ENCODE data around the gene TUBGCP2. TPM values are rescaled to one million over a fixed set of nuclear protein-coding genes. Genes with fewer than 3 reads are reported as not detected.

TUBGCP2 gene
- total and polyA plus RNA-seq, 2 donors from 2014 or later = 61.4 to 93.3 TPM

GRCh38 chr10:133246236-133246626, 62.4 kb downstream of the TUBGCP2 start:
- no peaks in the 10 kb centered on the region for H3K9me3 ChIP-seq (ENCODE audit: control insufficient read depth in 2 of 3, insufficient read depth in 1 of 3, low read length in 3 of 3)
- TF ChIP-seq, protein P1, sequence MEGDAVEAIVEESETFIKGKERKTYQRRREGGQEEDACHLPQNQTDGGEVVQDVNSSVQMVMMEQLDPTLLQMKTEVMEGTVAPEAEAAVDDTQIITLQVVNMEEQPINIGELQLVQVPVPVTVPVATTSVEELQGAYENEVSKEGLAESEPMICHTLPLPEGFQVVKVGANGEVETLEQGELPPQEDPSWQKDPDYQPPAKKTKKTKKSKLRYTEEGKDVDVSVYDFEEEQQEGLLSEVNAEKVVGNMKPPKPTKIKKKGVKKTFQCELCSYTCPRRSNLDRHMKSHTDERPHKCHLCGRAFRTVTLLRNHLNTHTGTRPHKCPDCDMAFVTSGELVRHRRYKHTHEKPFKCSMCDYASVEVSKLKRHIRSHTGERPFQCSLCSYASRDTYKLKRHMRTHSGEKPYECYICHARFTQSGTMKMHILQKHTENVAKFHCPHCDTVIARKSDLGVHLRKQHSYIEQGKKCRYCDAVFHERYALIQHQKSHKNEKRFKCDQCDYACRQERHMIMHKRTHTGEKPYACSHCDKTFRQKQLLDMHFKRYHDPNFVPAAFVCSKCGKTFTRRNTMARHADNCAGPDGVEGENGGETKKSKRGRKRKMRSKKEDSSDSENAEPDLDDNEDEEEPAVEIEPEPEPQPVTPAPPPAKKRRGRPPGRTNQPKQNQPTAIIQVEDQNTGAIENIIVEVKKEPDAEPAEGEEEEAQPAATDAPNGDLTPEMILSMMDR (IDR thresholded peaks at IDR 0.05; ENCODE audit: borderline replicate concordance, extremely low read depth, insufficient read depth) = no peak
- no peak overlapping the region for H3K4me3 ChIP-seq (ENCODE audit: low read length in 3 of 3)
- DNase-seq (no peak), FAIRE-seq (no peak)
- peaks cover 0 to 1% (median 0%) of the 10 kb centered on the region in 3 donors for H3K4me1 ChIP-seq (ENCODE audit: control insufficient read depth in 2 of 3, insufficient read depth in 2 of 3, low read depth in 1 of 3, low read length in 3 of 3)
- H3K36me3 ChIP-seq (ENCODE audit: control insufficient read depth in 2 of 3, insufficient read depth in 3 of 3, low read length in 3 of 3) = peaks cover 0 to 2% (median 0%) of the 10 kb centered on the region in 3 donors
- no peak overlapping the region for H3K27ac ChIP-seq (ENCODE audit: low read depth in 2 of 2, low read length in 2 of 2)
- H3K9ac ChIP-seq (ENCODE audit: low read length in 3 of 3) = no peak overlapping the region
- peaks cover 3% of the 10 kb centered on the region for H3K27me3 ChIP-seq (ENCODE audit: control insufficient read depth, insufficient read depth, low read length)
- intact Hi-C loops (cut with DNase I) = no loop called here

- DNase-seq = peak in 1 of 5 donors; percentile 11
- Histone ChIP-seq H3K4me1 (ENCODE audit: control insufficient read depth in 2 of 3, insufficient read depth in 2 of 3, low read depth in 1 of 3, low read length in 3 of 3) (peaks cover 0 to 4% (median 0%) of the 10 kb centered on the region in 3 donors), H3K9ac (ENCODE audit: low read length in 3 of 3) (no peak overlapping the region), H3K4me3 (ENCODE audit: low read length in 3 of 3) (no peak overlapping the region), H3K9me3 (ENCODE audit: control insufficient read depth in 2 of 3, insufficient read depth in 1 of 3, low read length in 3 of 3) (no peaks in the 10 kb centered on the region), H3K27ac (ENCODE audit: low read depth in 2 of 2, low read length in 2 of 2) (no peak overlapping the region), H3K27me3 (ENCODE audit: control insufficient read depth, insufficient read depth, low read length) (peaks cover 3% of the 10 kb centered on the region), H3K36me3 (ENCODE audit: control insufficient read depth in 2 of 3, insufficient read depth in 3 of 3, low read length in 3 of 3) (peaks cover 0 to 2% (median 0%) of the 10 kb centered on the region in 3 donors)
- TF ChIP-seq, protein P1 (IDR thresholded peaks at IDR 0.05; ENCODE audit: borderline replicate concordance, extremely low read depth, insufficient read depth) = no peak
- no peak for FAIRE-seq
- intact Hi-C loops (cut with DNase I) = no loop called here
Observed at GRCh38 chr10:133245439-133246235, 63.0 kb downstream of the TUBGCP2 start.

DNA sequence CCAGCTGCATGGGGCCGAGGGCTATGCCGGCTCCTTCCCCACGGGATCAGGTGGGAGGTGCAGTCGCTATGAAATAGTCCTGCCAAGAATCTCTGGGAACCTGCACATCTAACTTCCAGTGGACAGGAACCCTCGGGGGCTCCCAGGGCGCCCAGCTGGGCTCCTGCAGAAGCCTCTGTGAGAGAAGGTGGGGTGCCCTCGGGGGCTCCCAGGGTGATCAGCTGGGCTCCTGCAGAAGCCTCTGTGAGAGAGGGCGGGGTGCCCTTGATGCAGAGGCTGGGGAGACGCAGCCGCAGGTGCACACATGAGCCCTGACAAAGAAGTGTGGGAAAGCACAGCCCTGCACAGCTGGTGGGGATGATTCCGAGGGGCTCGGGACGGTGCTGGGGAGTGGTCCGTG, 65.1 kb downstream of the TUBGCP2 start:
- TF ChIP-seq, protein P1 (IDR thresholded peaks at IDR 0.05; ENCODE audit: borderline replicate concordance, extremely low read depth, insufficient read depth) = no peak
- Histone ChIP-seq H3K9me3 (ENCODE audit: control insufficient read depth in 2 of 3, insufficient read depth in 1 of 3, low read length in 3 of 3) (no peaks in the 10 kb centered on the region), H3K27ac (ENCODE audit: low read depth in 2 of 2, low read length in 2 of 2) (no peak overlapping the region), H3K27me3 (ENCODE audit: control insufficient read depth, insufficient read depth, low read length) (peaks cover 6% of the 10 kb centered on the region), H3K4me3 (ENCODE audit: low read length in 3 of 3) (no peak overlapping the region), H3K36me3 (ENCODE audit: control insufficient read depth in 2 of 3, insufficient read depth in 3 of 3, low read length in 3 of 3) (peaks cover 0 to 2% (median 0%) of the 10 kb centered on the region in 3 donors), H3K4me1 (ENCODE audit: control insufficient read depth in 2 of 3, insufficient read depth in 2 of 3, low read depth in 1 of 3, low read length in 3 of 3) (peaks cover 0 to 4% (median 0%) of the 10 kb centered on the region in 3 donors), H3K9ac (ENCODE audit: low read length in 3 of 3) (no peak overlapping the region)
- no peak for FAIRE-seq
- intact Hi-C loops (cut with DNase I) = no loop called here
- DNase-seq = no peak
